GM13977 (cell line): ENCODE data around the gene SLC45A3.

Experiments used
- DNase-seq: peaks from one replicate; pipeline ENCODE4 v3.0.0; 2012; ENCODE audit warnings: low spot score
- CTCF ChIP-seq: IDR thresholded peaks from 2 replicates; pipeline ENCODE4 v1.5.1; 2012; ENCODE audit warnings: mild to moderate bottlenecking, control low read depth; ENCODE audit not compliant: insufficient read depth; ENCODE audit errors: extremely low read depth, missing control alignments
- in situ Hi-C: fragments of 300-500 bp; cut with MboI; formaldehyde crosslinking; loops from one replicate; pipeline ENCODE4 v1.12.0; 2022; ENCODE audit warnings: low sequenced_read_pairs, low pct_unique_long_range_greater_than_20kb, mixed read lengths, inconsistent platforms; ENCODE audit not compliant: unreplicated experiment

The SLC45A3 gene

DNA sequence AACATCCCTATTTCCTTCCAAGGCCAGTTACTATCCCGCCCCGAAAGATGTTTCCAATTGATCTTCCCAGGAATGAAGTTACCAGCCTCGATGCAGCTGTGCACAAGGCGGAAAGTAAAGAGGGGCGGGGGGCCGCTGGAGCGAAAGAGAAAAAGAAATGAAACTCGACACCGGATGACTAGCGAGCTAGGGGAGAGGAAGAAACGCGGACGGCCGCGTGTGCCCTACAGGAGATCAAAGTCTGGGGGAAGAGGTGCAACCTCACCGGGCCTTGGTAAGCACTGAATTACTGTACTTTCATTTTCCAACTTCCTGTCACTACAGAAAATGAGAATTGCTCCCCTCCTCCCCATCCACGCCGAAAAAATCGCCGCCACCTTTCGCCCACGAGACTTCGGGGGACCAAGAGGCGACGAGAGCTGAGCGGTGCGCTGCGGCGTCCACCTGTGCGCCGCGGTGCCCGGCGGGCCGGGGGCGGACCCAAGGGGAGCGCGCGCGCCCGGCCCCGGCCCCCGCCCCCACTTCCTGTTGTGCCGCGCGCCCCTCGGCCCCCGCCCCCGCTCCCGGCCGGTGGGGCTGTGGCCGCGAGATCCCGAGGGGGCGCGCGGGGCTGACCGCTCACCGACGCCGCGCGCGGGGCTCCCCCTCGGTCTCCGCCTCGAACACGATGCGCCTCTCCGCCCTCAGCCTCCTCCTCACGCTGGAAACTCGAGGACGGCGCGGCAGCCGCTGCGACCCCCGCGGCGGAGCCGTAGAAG is 49.1 kb downstream of the SLC45A3 start:
- in situ Hi-C loops: loop anchor here (5.0 kb wide), 1 partner anchor 34 kb away; no protein-coding TSS in a partner anchor
- TF ChIP-seq CTCF: no peak
- peak; percentile 86 for DNase-seq

DNA sequence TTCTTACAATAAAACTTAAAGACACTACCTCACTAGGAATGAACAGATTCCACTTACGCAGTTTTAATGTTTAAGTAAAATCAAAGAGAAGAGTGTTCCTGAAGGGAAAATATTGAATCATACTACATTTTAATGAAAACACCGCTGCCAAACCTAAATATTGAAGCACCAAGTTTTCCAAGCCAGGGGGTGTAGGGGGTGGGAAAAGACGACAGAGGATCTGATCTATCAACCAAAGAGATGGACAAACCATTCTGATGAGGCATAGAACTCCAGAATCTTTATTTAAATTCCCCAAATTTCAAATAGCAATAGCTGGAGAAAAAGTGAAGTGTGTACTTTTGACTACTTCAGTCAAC is 49.7 kb downstream of the SLC45A3 start:
- in situ Hi-C loops: loop anchor here (5.0 kb wide), 1 partner anchor 33 kb away; no protein-coding TSS in a partner anchor
- TF ChIP-seq CTCF: no peak
- DNase-seq: no peak

DNA sequence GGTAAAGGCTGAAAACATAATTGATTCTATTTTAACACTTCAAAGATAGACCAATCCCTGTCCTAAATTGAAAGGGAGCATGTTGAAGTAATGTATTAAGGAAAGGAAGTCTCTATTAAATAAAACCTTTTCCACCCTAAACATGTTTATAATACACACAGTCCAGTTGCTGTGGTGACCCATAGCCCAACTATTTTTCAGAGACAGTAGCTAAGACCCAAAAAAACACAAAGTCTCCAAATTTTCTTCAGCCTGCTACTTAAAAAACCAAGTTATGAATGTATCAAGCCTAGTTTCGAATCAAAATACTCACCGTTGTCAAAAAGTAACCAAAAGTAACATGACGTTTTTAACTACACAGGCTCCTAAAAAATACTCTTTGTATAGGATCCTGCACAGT is 50.1 kb downstream of the SLC45A3 start:
- no peak for DNase-seq
- TF ChIP-seq CTCF: no peak
- in situ Hi-C loops: loop anchor here (5.0 kb wide), 1 partner anchor 33 kb away; no protein-coding TSS in a partner anchor

DNA sequence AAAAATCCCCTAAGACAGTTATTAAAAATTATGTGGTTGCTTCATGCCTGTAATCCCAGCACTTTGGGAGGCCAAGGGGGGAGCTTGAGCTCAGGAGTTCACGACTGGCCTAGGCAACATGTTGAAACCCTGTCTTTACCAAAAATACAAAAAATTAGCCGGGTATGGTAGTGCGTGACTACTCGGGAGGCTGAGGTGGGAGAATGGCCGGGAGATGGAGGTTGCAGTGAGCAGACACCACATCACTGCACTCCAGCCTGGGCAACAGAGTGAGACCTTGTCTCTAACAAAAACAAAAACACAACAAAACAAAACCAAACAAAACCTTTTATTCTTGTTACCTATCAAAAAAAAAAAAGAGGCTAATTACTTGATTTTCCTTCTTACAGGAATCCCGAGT is 50.6 kb downstream of the SLC45A3 start:
- in situ Hi-C loops: loop anchor here (5.0 kb wide), 1 partner anchor 32 kb away; no protein-coding TSS in a partner anchor
- TF ChIP-seq CTCF: no peak
- no peak for DNase-seq

- DNase-seq: no peak
- in situ Hi-C loops: no loop called here
- no peak for TF ChIP-seq CTCF
Measured at GRCh38 chr1:205627956-205628355, 52.4 kb downstream of the SLC45A3 start.

DNA sequence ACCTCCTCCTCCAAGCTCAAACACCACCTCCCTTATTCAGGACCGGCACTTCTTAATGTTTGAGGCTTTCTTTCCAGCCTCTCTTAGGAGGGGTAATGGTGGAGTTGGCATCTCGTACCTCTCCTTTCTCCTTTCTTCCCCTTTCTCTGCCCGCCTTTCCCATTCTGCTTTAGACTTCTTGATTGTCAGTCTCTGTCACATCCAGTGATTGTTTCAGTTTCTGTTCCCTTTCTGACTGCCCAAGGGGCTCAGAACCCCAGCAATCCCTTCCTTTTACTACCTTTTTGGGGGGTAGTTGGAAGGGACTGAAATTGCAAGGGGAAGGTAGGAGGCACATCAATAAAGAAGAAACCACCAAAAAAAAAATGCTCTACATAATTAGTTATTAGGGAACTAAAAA is 54.1 kb downstream of the SLC45A3 start:
- no peak for TF ChIP-seq CTCF
- in situ Hi-C loops: no loop called here
- DNase-seq: no peak
